GM12878 (cell line): ENCODE measurements around the gene EHBP1. TPM values are rescaled to one million over a fixed set of nuclear protein-coding genes. Genes with fewer than 3 reads are reported as not detected.

Source experiments
- ATAC-seq: fragments of 200-7000 bp; cut with Tn5 transposase; 3 replicates; pipeline ENCODE4 v1.9.1; 2020; ENCODE audit warnings: mild to moderate bottlenecking, moderate library complexity
- BruUV-seq: library from RNA; stranded (reverse); fragments of 400-500 nt; replicated peaks from 2 replicates; lab custom pipeline; 2021; lab: Mats Ljungman, UMichigan
- CTCF ChIA-PET: fragments of 300-600 bp; sonication (Branson Sonifier 250); formaldehyde crosslinking; extraction: SDS; loops from one replicate; lab custom pipeline; 2021; ENCODE audit warnings: inconsistent platforms; lab: Yijun Ruan, JAX
- POLR2A ChIA-PET: fragments of 350-600 bp; formaldehyde crosslinking; extraction: SDS; loops from one replicate; lab custom pipeline; 2021; ENCODE audit warnings: inconsistent platforms; lab: Charles Lee
- RAD21 ChIA-PET: fragments of 300-600 bp; sonication (Branson Sonifier 250); formaldehyde crosslinking; loops from one replicate; lab custom pipeline; 2023; ENCODE audit warnings: antibody characterized with exemption; ENCODE audit not compliant: unreplicated experiment; lab: Charles Lee
- SMC1A ChIA-PET: fragments of 300-600 bp; sonication (Branson Sonifier 250); formaldehyde crosslinking; loops from one replicate; lab custom pipeline; 2023; ENCODE audit not compliant: unreplicated experiment, uncharacterized antibody; lab: Charles Lee
- DNase-seq: peaks from one replicate; pipeline ENCODE4 v3.0.0-alpha.2; 2011; ENCODE audit warnings: low read depth, low spot score
- FAIRE-seq: peaks from 3 replicates; lab custom pipeline; 2011; peaks lifted over from hg19 to GRCh38; lab: Jason Lieb, UNC
- H2AFZ ChIP-seq: 2 replicates; pipeline ENCODE4 v1.6.0; 2011; ENCODE audit warnings: low read depth, low read length, control low read depth; ENCODE audit not compliant: control insufficient read depth
- H3K27ac ChIP-seq: 2 replicates; pipeline ENCODE4 v1.5.1; 2011; ENCODE audit warnings: control low read depth; ENCODE audit not compliant: control insufficient read depth, insufficient read depth
- H3K27me3 ChIP-seq, 2 experiments: replicated peaks in 1 of 2; 2 replicates each; pipeline versions ENCODE4 v1.6.0 to v1.6.1; 2011; ENCODE audit warnings: low read length in 1 of 2; ENCODE audit not compliant: control insufficient read depth in 2 of 2, insufficient read depth in 2 of 2
- H3K36me3 ChIP-seq, 2 experiments: 2 replicates each; pipeline ENCODE4 v1.5.1; 2011; ENCODE audit warnings: low read length in 1 of 2; ENCODE audit not compliant: control insufficient read depth in 2 of 2, insufficient read depth in 2 of 2
- H3K4me1 ChIP-seq: 2 replicates; pipeline ENCODE4 v1.6.1; 2011; ENCODE audit warnings: mild to moderate bottlenecking, low read length, moderate library complexity, mixed read lengths; ENCODE audit not compliant: control insufficient read depth, insufficient read depth
- H3K4me2 ChIP-seq: 2 replicates; pipeline ENCODE4 v1.6.0; 2011; ENCODE audit warnings: control low read depth; ENCODE audit not compliant: control insufficient read depth, insufficient read depth
- H3K4me3 ChIP-seq: fragments of 200-600 bp; sonication (generic); 2 replicates; pipeline ENCODE4 v1.5.1; 2016
- H3K79me2 ChIP-seq: 2 replicates; pipeline ENCODE4 v1.6.0; 2011; ENCODE audit warnings: low read length; ENCODE audit not compliant: control insufficient read depth, insufficient read depth
- H3K9ac ChIP-seq: 2 replicates; pipeline ENCODE4 v1.8.0; 2011; ENCODE audit warnings: low read length, control low read depth, mixed read lengths; ENCODE audit not compliant: control insufficient read depth, insufficient read depth
- H3K9me3 ChIP-seq: replicated peaks from 3 replicates; pipeline ENCODE4 v1.5.1; 2011; ENCODE audit warnings: mild to moderate bottlenecking, low read length; ENCODE audit not compliant: control insufficient read depth, insufficient read depth
- H4K20me1 ChIP-seq: 2 replicates; pipeline ENCODE4 v1.6.0; 2011; ENCODE audit not compliant: control insufficient read depth, insufficient read depth
- BHLHE40 ChIP-seq, 2 experiments: fragments of 450-650 bp in 1 of 2; IDR thresholded peaks; 2 replicates each; pipeline ENCODE4 v1.6.1; 2011 to 2017; ENCODE audit warnings: low read depth in 2 of 2, borderline replicate concordance in 1 of 2, improper control_type of control experiment in 1 of 2, low read length in 1 of 2, mild to moderate bottlenecking in 1 of 2
- CBX5 ChIP-seq: sonication (generic); IDR thresholded peaks from 2 replicates; pipeline ENCODE4 v1.6.1; 2016; ENCODE audit warnings: low read depth, moderate library complexity, mild to moderate bottlenecking, inconsistent platforms
- CEBPZ ChIP-seq: fragments of 150-350 bp; IDR thresholded peaks from 2 replicates; pipeline ENCODE4 v1.6.1; 2016; ENCODE audit warnings: low read depth, low read length
- EZH2 ChIP-seq: IDR thresholded peaks from 2 replicates; pipeline ENCODE4 v1.6.1; 2012; ENCODE audit warnings: low read depth, mild to moderate bottlenecking, control low read depth, inconsistent platforms, low read length, borderline replicate concordance; ENCODE audit not compliant: control insufficient read depth
- MXI1 ChIP-seq: fragments of 150-350 bp; IDR thresholded peaks from 2 replicates; pipeline ENCODE4 v1.6.1; 2011; ENCODE audit warnings: low read depth, mild to moderate bottlenecking, inconsistent platforms, low read length, improper control_type of control experiment
- NR2F1 ChIP-seq: fragments of 450-650 bp; conservative IDR thresholded peaks from 2 replicates; pipeline ENCODE4 v1.6.1; 2017; ENCODE audit warnings: mild to moderate bottlenecking
- POLR2AphosphoS5 ChIP-seq: IDR thresholded peaks from 2 replicates; pipeline ENCODE4 v1.6.1; 2011; ENCODE audit warnings: mild to moderate bottlenecking, low read length, inconsistent platforms
- RB1 ChIP-seq: fragments of 450-650 bp; formaldehyde crosslinking; IDR thresholded peaks from 2 replicates; pipeline ENCODE4 v1.6.1; 2017; ENCODE audit warnings: mild to moderate bottlenecking, borderline replicate concordance
- SMARCA5 ChIP-seq: fragments of 450-650 bp; IDR thresholded peaks from 2 replicates; pipeline ENCODE4 v1.6.1; 2017; ENCODE audit warnings: mild to moderate bottlenecking
- SRF ChIP-seq, 2 experiments: IDR thresholded peaks; 2 replicates each; pipeline ENCODE4 v1.6.1; 2011; ENCODE audit warnings: low read depth in 2 of 2, low read length in 2 of 2, mild to moderate bottlenecking in 1 of 2, moderate library complexity in 1 of 2
- ZNF24 ChIP-seq: fragments of 450-650 bp; IDR thresholded peaks from 2 replicates; pipeline ENCODE4 v1.6.1; 2017; ENCODE audit warnings: antibody characterized with exemption, mild to moderate bottlenecking
- ZNF622 ChIP-seq: fragments of 450-650 bp; IDR thresholded peaks from 2 replicates; pipeline ENCODE4 v1.6.1; 2017; ENCODE audit warnings: mild to moderate bottlenecking, inconsistent platforms
- ZZZ3 ChIP-seq: IDR thresholded peaks from 2 replicates; pipeline ENCODE4 v1.6.1; 2011; ENCODE audit warnings: low read depth; ENCODE audit not compliant: control insufficient read depth, insufficient read length
- WGBS: methylation state at CpG from one replicate; pipeline ENCODE4 v1.1.6; 2016; ENCODE audit warnings: low lambda C conversion rate; ENCODE audit not compliant: insufficient replicate concordance, insufficient coverage; ENCODE audit errors: missing lambda C conversion rate; 5-methylcytosine and 5-hydroxymethylcytosine counted together
- in situ Hi-C: fragments of 300-500 bp; cut with MboI; formaldehyde crosslinking; loops from 9 replicates; pipeline ENCODE4 v1.14.3; 2018; ENCODE audit warnings: mixed read lengths
- intact Hi-C: fragments of 100-400 bp; cut with micrococcal nuclease; formaldehyde crosslinking; loops from one replicate; pipeline ENCODE4 v1.14.2; 2022; ENCODE audit not compliant: unreplicated experiment
- polyA plus RNA-seq, 11 experiments: library from polyadenylated mRNA; depleted of rRNA in 4 of 11; unstranded in 6 of 11; stranded (reverse) in 5 of 11; fragments of >200 nt; fragmentation: Nextera tagmentation in 4 of 11; fragmentation: Illumina TruSeq in 1 of 11; extraction: Ambion mirVana in 4 of 11; extraction: Trizol in 1 of 11; gene quantifications; 1 replicate in 1 of 11; 2 replicates in 10 of 11; pipeline versions ENCODE4 v1.2.1 to v1.2.3, GENCODE V29; 2011 to 2016; ENCODE audit warnings: inconsistent platforms in 2 of 11, missing spikeins in 2 of 11, low read depth in 1 of 11
- total RNA-seq, 4 experiments: library from RNA; depleted of rRNA in 3 of 4; stranded (reverse); fragments of >200 nt in 3 of 4; fragmentation: Illumina TruSeq in 1 of 4; extraction: Trizol in 1 of 4; gene quantifications; 2 replicates each; pipeline versions ENCODE4 v1.2.1 to v1.2.3, GENCODE V29; 2013 to 2021

Gene EHBP1
- total and polyA plus RNA-seq, 10 of the 15 experiments (the other 5 are each of a cell fraction or from before 2014, with no cell fraction given) = 5.7 to 26.1 (median 13.6) TPM

GRCh38 chr2:63051795-63052333 is 346.4 kb downstream of the EHBP1 start:
- DNase-seq = no peak
- Histone ChIP-seq H3K4me3 (peak overlapping the region; percentile 83), H3K4me1 (peaks cover 8% of the 10 kb centered on the region)

GRCh38 chr2:63052411-63053080 is 347.0 kb downstream of the EHBP1 start:
- POLR2A ChIA-PET = no interaction called here
- H3K4me3 ChIP-seq = no peak overlapping the region
- no peaks in the 10 kb centered on the region for H3K79me2 ChIP-seq
- SMC1A ChIA-PET = interaction anchor here (1.5 to 1.6 kb wide), 2 partner anchors 17 to 265 kb away, joined by 4 to 5 read pairs; no protein-coding TSS in a partner anchor
- no peak overlapping the region for H3K9ac ChIP-seq
- CTCF ChIA-PET = interaction anchor here (0.6 to 2.9 kb wide), 2 partner anchors 265 to 601 kb away, joined by 3 to 7 read pairs; no protein-coding TSS in a partner anchor
- no peaks in the 10 kb centered on the region; a peak in 1 of 4 replicates for H3K36me3 ChIP-seq
- no peak overlapping the region for H3K27ac ChIP-seq
- ATAC-seq = no peak
- RAD21 ChIA-PET = interaction anchor here (1.2 kb wide), 1 partner anchor 204 kb away, joined by 3 read pairs; no protein-coding TSS in a partner anchor
- H2AFZ ChIP-seq = no peak overlapping the region
- in situ Hi-C loops (no loop called here), intact Hi-C loops (loop anchor here (10.0 kb wide), 2 partner anchors 268 to 598 kb away; no protein-coding TSS in a partner anchor)
- H3K4me1 ChIP-seq = peaks cover 8% of the 10 kb centered on the region
- no peaks in the 10 kb centered on the region; the same call in 2 of the 3 replicates for H3K9me3 ChIP-seq
- WGBS = 64% methylated on average over 27 of the region's 27 CpGs
- no peak overlapping the region; the same call in 1 of the 2 replicates for H3K4me2 ChIP-seq
- no peak for DNase-seq
- no peak for FAIRE-seq
- no peaks in the 10 kb centered on the region for H4K20me1 ChIP-seq
- peaks cover 2 to 33% of the 10 kb centered on the region in 2 experiments for H3K27me3 ChIP-seq
- BruUV-seq = TSS peak; percentile 43
- TF ChIP-seq EZH2 (no peak), MXI1 (no peak), ZNF24 (no peak), ZZZ3 (no peak), NR2F1 (no peak), POLR2AphosphoS5 (no peak), SRF (IDR thresholded peaks at IDR 0.05; ENCODE audit: low read depth in 2 of 2, low read length in 2 of 2) (no peak), CEBPZ (no peak), SMARCA5 (no peak), RB1 (no peak), CBX5 (no peak)

More at GRCh38 chr2:63051795-63052333, 346.4 kb downstream of the EHBP1 start:
- BruUV-seq = no TSS peak
- ChIA-PET POLR2A (interaction anchor here (0.6 kb wide), 2 partner anchors 292 to 566 kb away, joined by 3 read pairs; no protein-coding TSS in a partner anchor), RAD21 (interaction anchor here (0.7 to 1.2 kb wide), 2 partner anchors 205 to 263 kb away, joined by 3 read pairs; no protein-coding TSS in a partner anchor), SMC1A (interaction anchor here (0.8 to 1.6 kb wide), 4 partner anchors 12 to 264 kb away, joined by 3 to 5 read pairs (median 4); no protein-coding TSS in a partner anchor), CTCF (interaction anchor here (0.9 to 2.9 kb wide), 3 partner anchors 28 to 594 kb away, joined by 3 to 7 read pairs (median 4); no protein-coding TSS in a partner anchor)
- H3K27ac ChIP-seq = no peak overlapping the region
- FAIRE-seq (no peak), ATAC-seq (no peak)
- in situ Hi-C loops = no loop called here
- H4K20me1 ChIP-seq = no peaks in the 10 kb centered on the region
- 76% methylated on average over 35 of the region's 42 CpGs for WGBS
- peak overlapping the region; percentile 90 for H3K4me2 ChIP-seq
- TF ChIP-seq BHLHE40 (IDR thresholded peaks at IDR 0.05; ENCODE audit: borderline replicate concordance in 1 of 2, low read depth in 2 of 2, low read length in 1 of 2) (peak in 1 of 2 experiments; percentile 16; a peak in 1 of 4 replicates), ZNF622 (no peak)
- H3K9me3 ChIP-seq = no peaks in the 10 kb centered on the region; the same call in 2 of the 3 replicates
- no peak overlapping the region for H3K9ac ChIP-seq
- H2AFZ ChIP-seq = peak overlapping the region; percentile 95; the same call in 1 of the 2 replicates
- no peaks in the 10 kb centered on the region; a peak in 1 of 4 replicates for H3K36me3 ChIP-seq
- H3K27me3 ChIP-seq = peaks cover 0 to 28% of the 10 kb centered on the region in 2 experiments
- no peaks in the 10 kb centered on the region for H3K79me2 ChIP-seq
- intact Hi-C loops = loop anchor here (10.0 kb wide), 2 partner anchors 267 to 597 kb away; no protein-coding TSS in a partner anchor
